HL-60 (cell line): Measurements from ENCODE around the gene ATXN2.

Source experiments
- DNase-seq, 2 experiments: peaks; one replicate each; pipeline ENCODE4 v3.0.0-alpha.2; 2010 to 2020; ENCODE audit warnings: low read depth in 1 of 2, low spot score in 1 of 2
- H3K27ac ChIP-seq: fragments of 250-450 bp; sonication (Bioruptor Pico); replicated peaks from 2 replicates; pipeline ENCODE4 v1.5.1; 2020; ENCODE audit warnings: mild to moderate bottlenecking, moderate library complexity
- H3K27me3 ChIP-seq: fragments of 250-450 bp; sonication (Bioruptor Pico); 2 replicates; pipeline ENCODE4 v1.5.1; 2021; ENCODE audit warnings: mild to moderate bottlenecking, moderate library complexity; ENCODE audit not compliant: insufficient read depth, poor library complexity, severe bottlenecking
- H3K4me3 ChIP-seq: replicated peaks from 2 replicates; pipeline ENCODE4 v1.5.1; 2011; ENCODE audit warnings: mild to moderate bottlenecking, control low read depth, low read length; ENCODE audit not compliant: insufficient read depth
- GABPA ChIP-seq: IDR thresholded peaks from 2 replicates; pipeline ENCODE4 v1.6.1; 2012; ENCODE audit warnings: low read depth
- POLR2AphosphoS5 ChIP-seq: IDR thresholded peaks from 2 replicates; pipeline ENCODE4 v1.6.1; 2012; ENCODE audit warnings: low read depth
- SPI1 ChIP-seq: IDR thresholded peaks from 2 replicates; pipeline ENCODE4 v1.6.1; 2012; ENCODE audit warnings: low read depth, mild to moderate bottlenecking, borderline replicate concordance
- TF ChIP-seq, protein P1 (sequence below): IDR thresholded peaks from 2 replicates; pipeline ENCODE4 v1.6.1; 2012; ENCODE audit warnings: low read depth; ENCODE audit not compliant: insufficient replicate concordance
- TF ChIP-seq, protein P2 (sequence below): IDR thresholded peaks from one replicate; pipeline ENCODE4 v1.5.1; 2011; ENCODE audit warnings: low read length, control low read depth, inconsistent platforms; ENCODE audit not compliant: insufficient read depth

The ATXN2 gene

DNA sequence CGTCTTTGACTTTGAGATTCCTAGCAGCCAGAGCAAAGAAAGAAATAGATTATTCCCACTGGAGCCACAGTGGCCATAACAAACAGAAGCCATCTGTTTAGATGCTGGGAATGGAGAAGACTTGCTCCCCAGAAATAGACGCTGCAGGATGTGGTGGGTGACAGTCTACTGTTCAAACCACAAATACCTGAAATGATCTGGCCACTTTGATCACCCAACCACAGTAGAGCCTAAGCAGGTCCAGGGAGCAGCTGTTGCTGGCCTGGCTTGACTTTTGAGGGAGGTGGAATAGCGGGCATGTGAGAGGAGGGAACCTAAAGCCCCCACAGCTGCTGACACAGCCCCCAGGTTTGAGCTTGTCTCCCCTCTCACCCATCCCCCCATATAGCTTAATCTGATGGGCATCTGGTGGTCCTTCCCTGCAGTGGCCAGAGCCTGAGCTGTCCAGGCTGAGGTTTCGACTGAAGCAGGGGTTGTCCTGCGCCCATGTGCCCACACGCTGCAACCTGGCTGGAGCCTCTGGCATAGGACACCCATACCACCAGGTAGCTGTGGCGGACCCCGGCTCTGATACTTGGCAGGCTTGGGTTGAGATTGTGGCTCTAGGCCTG, 154.7 kb downstream of the ATXN2 start:
- Histone ChIP-seq H3K27ac (peak overlapping the region; percentile 22), H3K27me3 (no peaks in the 10 kb centered on the region), H3K4me3 (no peak overlapping the region)
- no peak for TF ChIP-seq POLR2AphosphoS5
- TF ChIP-seq SPI1 = no peak
- TF ChIP-seq GABPA = no peak
- TF ChIP-seq, protein P1, sequence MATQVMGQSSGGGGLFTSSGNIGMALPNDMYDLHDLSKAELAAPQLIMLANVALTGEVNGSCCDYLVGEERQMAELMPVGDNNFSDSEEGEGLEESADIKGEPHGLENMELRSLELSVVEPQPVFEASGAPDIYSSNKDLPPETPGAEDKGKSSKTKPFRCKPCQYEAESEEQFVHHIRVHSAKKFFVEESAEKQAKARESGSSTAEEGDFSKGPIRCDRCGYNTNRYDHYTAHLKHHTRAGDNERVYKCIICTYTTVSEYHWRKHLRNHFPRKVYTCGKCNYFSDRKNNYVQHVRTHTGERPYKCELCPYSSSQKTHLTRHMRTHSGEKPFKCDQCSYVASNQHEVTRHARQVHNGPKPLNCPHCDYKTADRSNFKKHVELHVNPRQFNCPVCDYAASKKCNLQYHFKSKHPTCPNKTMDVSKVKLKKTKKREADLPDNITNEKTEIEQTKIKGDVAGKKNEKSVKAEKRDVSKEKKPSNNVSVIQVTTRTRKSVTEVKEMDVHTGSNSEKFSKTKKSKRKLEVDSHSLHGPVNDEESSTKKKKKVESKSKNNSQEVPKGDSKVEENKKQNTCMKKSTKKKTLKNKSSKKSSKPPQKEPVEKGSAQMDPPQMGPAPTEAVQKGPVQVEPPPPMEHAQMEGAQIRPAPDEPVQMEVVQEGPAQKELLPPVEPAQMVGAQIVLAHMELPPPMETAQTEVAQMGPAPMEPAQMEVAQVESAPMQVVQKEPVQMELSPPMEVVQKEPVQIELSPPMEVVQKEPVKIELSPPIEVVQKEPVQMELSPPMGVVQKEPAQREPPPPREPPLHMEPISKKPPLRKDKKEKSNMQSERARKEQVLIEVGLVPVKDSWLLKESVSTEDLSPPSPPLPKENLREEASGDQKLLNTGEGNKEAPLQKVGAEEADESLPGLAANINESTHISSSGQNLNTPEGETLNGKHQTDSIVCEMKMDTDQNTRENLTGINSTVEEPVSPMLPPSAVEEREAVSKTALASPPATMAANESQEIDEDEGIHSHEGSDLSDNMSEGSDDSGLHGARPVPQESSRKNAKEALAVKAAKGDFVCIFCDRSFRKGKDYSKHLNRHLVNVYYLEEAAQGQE = no peak
- TF ChIP-seq, protein P2, sequence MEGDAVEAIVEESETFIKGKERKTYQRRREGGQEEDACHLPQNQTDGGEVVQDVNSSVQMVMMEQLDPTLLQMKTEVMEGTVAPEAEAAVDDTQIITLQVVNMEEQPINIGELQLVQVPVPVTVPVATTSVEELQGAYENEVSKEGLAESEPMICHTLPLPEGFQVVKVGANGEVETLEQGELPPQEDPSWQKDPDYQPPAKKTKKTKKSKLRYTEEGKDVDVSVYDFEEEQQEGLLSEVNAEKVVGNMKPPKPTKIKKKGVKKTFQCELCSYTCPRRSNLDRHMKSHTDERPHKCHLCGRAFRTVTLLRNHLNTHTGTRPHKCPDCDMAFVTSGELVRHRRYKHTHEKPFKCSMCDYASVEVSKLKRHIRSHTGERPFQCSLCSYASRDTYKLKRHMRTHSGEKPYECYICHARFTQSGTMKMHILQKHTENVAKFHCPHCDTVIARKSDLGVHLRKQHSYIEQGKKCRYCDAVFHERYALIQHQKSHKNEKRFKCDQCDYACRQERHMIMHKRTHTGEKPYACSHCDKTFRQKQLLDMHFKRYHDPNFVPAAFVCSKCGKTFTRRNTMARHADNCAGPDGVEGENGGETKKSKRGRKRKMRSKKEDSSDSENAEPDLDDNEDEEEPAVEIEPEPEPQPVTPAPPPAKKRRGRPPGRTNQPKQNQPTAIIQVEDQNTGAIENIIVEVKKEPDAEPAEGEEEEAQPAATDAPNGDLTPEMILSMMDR = no peak
- DNase-seq = no peak

DNA sequence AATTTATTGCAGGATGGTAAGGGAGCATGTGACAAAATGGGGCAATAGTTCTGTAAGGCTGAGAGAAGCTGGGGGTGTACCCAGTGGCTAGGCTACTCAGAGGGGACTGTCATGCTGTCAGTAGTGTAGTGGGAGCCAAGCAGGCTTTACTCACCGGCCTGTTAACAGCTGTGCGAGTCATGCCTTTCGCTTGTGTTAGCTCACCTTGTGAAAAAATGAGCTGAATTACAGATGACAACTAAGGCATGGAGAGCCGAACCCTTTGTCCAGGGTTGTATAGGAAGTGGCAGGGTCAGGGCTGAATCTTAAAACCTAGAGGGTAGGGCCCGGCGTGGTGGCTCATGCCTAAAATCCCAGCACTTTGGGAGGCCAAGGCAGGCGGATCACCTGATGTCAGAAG, 155.5 kb downstream of the ATXN2 start:
- Histone ChIP-seq H3K27me3 (no peaks in the 10 kb centered on the region), H3K4me3 (no peak overlapping the region), H3K27ac (peak overlapping the region; percentile 22)
- TF ChIP-seq POLR2AphosphoS5 (no peak; the same call in 1 of the 2 replicates), GABPA (no peak), SPI1 (no peak)
- TF ChIP-seq, protein P1 = no peak
- TF ChIP-seq, protein P2 = no peak
- peak in 1 of 2 experiments; percentile 36 for DNase-seq

DNA sequence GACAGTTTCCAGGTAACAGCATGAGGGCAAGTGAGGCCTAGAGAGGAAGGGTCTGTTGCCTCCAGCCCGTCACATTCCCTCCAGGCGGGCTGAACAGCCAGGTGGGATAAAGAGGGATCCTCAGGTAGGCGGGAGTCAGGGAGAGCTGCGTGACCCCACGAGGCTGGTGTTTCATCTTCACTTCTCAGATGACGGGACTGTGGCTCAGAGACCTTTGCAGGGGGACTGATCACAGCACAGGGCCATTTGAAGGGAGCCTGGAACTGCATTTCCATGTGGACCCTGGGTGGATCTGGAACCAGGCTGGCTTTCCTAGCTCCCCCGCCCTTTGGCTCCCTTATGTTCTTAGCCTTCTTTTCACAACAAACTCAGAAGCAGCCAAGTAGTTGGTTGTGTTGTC, 156.0 kb downstream of the ATXN2 start:
- Histone ChIP-seq H3K27ac (peak overlapping the region; percentile 22), H3K27me3 (no peaks in the 10 kb centered on the region), H3K4me3 (no peak overlapping the region)
- TF ChIP-seq, protein P1 = no peak
- no peak for TF ChIP-seq SPI1
- TF ChIP-seq, protein P2 = no peak
- no peak for TF ChIP-seq POLR2AphosphoS5
- TF ChIP-seq GABPA = no peak
- no peak for DNase-seq
